Peyer's patch (tissue), 4 donors: ENCODE measurements around the gene USP24.

Experiments
- CTCF ChIP-seq, 6 experiments: fragments of 450-650 bp in 4 of 6; fragments of 200-600 bp in 2 of 6; sonication (generic) in 1 of 6; IDR thresholded peaks; one replicate each; pipeline ENCODE4 v1.5.1; 2017 to 2019; ENCODE audit warnings: antibody characterized with exemption in 6 of 6, mild to moderate bottlenecking in 3 of 6, moderate library complexity in 1 of 6
- POLR2A ChIP-seq, 2 donors: fragments of 450-650 bp; IDR thresholded peaks; one replicate each; pipeline ENCODE4 v1.5.1; 2017; ENCODE audit warnings: antibody characterized with exemption in 2 of 2, mild to moderate bottlenecking in 2 of 2, moderate library complexity in 2 of 2

- TF ChIP-seq CTCF (IDR thresholded peaks at IDR 0.05), result no peak
- TF ChIP-seq POLR2A (IDR thresholded peaks at IDR 0.05), result no peak
These were observed 174.9 kb downstream of the USP24 start for GRCh38 chr1:55040083-55040932.
